ENCODE data around the gene IFT88.

The IFT88 gene

DNA sequence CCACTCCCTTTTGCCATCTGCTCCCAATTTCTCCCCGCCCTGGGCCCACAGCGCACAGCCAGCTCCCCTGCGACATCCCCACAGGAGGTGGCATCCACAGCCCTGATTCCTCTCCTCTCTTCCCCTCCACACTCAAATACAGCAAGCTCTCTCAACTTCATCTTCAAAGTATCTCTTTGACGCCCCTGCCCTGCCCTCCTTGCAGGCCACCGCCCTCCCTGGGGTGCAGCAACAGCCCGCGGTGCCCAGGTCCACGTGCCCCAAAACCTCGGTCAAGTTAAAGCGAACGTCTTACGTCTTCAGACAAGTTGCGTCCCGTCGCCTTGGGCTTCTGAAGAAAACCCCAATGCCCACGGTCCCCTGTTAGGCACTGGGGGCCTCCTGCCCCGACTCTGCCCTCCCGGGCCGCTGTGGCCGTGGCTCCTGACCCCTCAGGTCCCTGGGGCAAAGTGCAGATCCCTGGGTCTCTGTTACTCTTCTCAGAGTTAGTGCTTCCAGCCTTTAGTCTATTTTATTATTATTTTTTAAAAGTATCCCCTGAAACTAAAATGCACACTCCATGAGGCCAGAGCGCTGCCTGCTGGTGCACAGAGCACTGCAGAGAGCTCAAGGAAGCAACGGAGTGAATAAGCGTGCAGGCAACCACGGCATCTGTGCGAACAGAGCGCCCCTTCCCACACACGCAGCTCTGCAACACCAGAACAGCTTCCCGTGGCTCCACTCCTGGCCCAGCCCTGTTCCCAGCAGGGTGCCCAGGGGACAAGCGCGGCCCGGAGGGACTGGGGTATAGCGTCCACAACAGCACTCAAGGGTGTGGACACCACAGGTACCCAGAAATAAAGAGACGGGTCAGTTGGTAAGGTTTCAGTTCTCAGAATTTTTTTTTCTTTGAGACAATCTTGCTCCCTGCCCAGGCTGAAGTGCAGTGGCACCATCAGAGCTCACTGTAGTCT is 163.0 kb downstream of the IFT88 start:
- no peaks in the 10 kb centered on the region for H4K20me1 ChIP-seq
- H3K4me2 ChIP-seq, result no peak overlapping the region
- H3K4me1 ChIP-seq, result no peaks in the 10 kb centered on the region
- H3K36me3 ChIP-seq, result peaks cover 22% of the 10 kb centered on the region
- no peak overlapping the region for H3K4me3 ChIP-seq
- no peak overlapping the region for H3K27ac ChIP-seq
- no peak overlapping the region for H3K9ac ChIP-seq
- 0 out of 2 replicates have a peak, but pooled peaks cover 4% of the 10 kb centered on the region for H3K9me3 ChIP-seq
- TF ChIP-seq Cebpa-rat (IDR thresholded peaks at IDR 0.05), result no peak
- no peaks in the 10 kb centered on the region for H3K27me3 ChIP-seq

DNA sequence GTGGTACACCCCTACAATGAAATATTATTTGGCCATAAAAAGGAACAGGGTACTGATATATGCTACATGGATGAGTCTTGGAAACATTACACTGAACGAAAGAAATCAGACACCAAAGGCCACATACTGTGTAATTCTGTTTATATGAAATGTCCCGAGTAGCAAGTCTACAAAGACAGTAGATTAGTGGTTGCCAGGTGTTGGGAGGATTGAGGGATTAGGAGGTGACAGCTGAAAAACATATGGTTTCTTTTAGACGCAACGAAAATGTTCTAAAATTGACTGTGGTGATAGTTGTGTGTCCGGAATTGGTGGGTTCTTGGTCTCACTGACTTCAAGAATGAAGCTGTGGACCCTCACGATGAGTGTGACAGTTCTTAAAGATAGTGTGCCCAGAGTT is 171.7 kb downstream of the IFT88 start:
- TF ChIP-seq Cebpa-rat (IDR thresholded peaks at IDR 0.05), result no peak

DNA sequence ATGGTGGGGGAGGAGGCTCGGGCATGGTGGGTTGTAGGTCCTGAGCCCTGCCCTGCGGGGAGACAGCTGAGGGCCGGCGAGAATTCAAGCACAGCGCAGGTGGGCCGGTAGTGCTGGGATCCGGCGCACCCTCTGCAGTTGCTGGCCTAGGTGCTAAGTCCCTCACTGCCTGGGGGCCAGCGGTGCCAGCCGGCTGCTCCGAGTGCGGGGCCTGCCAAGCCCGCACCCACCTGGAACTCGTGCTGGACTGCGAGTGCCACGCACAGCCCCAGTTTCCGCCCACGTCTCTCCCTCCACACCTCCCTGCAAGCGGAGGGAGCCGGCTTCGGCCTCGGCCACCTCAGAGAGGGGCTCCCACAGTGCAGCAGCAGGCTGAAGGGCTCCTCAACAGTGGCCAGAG is 173.1 kb downstream of the IFT88 start:
- Histone ChIP-seq H3K27ac (no peak overlapping the region), H4K20me1 (no peaks in the 10 kb centered on the region), H3K9me3 (peaks cover 32% of the 10 kb centered on the region), H3K27me3 (no peaks in the 10 kb centered on the region), H3K9ac (no peak overlapping the region), H3K36me3 (peaks cover 28% of the 10 kb centered on the region), H3K4me1 (no peaks in the 10 kb centered on the region), H3K4me3 (no peak overlapping the region), H3K4me2 (no peak overlapping the region)
- no peak for TF ChIP-seq Cebpa-rat (IDR thresholded peaks at IDR 0.05)

More for the DNA sequence above, 171.7 kb downstream of the IFT88 start:
- H3K4me3 ChIP-seq, result no peak overlapping the region
- H3K9me3 ChIP-seq, result peaks cover 25% of the 10 kb centered on the region
- no peaks in the 10 kb centered on the region for H3K27me3 ChIP-seq
- no peaks in the 10 kb centered on the region for H3K4me1 ChIP-seq
- no peak overlapping the region for H3K9ac ChIP-seq
- H3K4me2 ChIP-seq, result no peak overlapping the region
- peaks cover 28% of the 10 kb centered on the region for H3K36me3 ChIP-seq
- no peaks in the 10 kb centered on the region for H4K20me1 ChIP-seq
- no peak overlapping the region for H3K27ac ChIP-seq

Data from BLaER1 (cell line).